LNCaP clone FGC (cell line): ENCODE data around the gene GSTP1.

Experiments
- DNase-seq: peaks from one replicate; pipeline ENCODE4 v3.0.0-alpha.2; 2011; ENCODE audit warnings: low read depth
- H3K4me3 ChIP-seq: 2 replicates; pipeline ENCODE4 v1.5.1; 2011; ENCODE audit warnings: mild to moderate bottlenecking, low read depth, low read length, control low read depth
- TF ChIP-seq, protein P1 (sequence below): IDR thresholded peaks from 2 replicates; pipeline ENCODE4 v1.5.1; 2012; ENCODE audit warnings: mild to moderate bottlenecking; ENCODE audit not compliant: control insufficient read depth, insufficient read depth; ENCODE audit errors: extremely low read depth

Gene GSTP1

DNA sequence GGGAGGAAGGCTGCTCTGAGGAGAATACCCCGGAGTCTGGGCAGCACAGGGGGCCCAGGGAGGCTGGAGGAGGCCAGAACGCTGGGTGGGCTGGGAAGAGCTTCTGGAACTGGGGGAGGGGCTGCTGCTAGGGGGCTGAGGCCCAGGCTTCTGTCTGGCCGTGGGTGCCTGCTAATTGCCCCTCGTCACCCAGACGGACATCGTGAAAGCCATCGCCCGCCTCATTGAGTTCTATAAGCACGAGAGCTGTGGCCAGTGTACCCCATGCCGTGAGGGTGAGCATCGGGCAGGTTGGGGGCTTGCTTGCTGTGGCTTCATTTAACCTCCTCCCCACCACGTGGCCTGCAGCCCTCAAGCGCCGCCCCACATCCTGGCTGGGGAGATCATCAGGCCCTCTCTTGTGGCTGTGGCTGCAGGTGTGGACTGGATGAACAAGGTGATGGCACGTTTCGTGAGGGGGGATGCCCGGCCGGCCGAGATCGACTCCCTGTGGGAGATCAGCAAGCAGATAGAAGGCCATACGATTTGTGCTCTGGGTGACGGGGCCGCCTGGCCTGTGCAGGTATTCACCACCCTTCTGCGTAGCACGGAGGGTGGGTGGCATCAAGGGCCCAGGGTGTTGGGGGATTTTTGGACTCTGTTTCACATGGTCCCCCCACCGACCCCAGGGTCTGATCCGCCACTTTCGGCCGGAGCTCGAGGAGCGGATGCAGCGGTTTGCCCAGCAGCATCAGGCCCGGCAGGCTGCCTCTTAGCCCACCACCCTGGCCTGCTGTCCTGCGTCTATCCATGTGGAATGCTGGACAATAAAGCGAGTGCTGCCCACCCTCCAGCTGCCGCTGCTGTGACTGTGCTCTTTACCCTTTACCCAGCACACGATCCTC is 28.3 kb downstream of the GSTP1 start:
- no peak overlapping the region for H3K4me3 ChIP-seq
- TF ChIP-seq, protein P1, sequence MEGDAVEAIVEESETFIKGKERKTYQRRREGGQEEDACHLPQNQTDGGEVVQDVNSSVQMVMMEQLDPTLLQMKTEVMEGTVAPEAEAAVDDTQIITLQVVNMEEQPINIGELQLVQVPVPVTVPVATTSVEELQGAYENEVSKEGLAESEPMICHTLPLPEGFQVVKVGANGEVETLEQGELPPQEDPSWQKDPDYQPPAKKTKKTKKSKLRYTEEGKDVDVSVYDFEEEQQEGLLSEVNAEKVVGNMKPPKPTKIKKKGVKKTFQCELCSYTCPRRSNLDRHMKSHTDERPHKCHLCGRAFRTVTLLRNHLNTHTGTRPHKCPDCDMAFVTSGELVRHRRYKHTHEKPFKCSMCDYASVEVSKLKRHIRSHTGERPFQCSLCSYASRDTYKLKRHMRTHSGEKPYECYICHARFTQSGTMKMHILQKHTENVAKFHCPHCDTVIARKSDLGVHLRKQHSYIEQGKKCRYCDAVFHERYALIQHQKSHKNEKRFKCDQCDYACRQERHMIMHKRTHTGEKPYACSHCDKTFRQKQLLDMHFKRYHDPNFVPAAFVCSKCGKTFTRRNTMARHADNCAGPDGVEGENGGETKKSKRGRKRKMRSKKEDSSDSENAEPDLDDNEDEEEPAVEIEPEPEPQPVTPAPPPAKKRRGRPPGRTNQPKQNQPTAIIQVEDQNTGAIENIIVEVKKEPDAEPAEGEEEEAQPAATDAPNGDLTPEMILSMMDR, result no peak
- DNase-seq, result no peak

DNA sequence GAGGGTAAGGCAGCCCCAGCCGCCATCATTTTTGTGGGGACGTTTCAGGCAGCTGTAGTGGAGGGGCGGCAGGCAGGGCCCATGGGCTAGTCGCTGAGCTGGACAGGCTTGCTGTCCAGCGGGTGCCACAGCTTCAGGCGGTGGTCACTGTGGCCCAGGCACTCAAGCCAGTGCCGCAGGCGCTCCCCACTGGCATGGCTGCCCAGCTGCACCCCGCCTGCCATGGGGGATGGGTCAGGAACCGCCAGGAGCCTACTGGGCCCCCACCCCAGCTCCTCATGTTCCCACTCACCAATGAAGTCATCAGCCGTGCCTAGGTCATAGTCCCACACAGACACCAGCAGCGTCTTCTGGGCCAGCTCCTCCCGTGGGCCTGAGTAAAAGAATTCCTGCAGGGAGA is 29.1 kb downstream of the GSTP1 start:
- TF ChIP-seq, protein P1, result no peak
- no peak for DNase-seq
- no peak overlapping the region for H3K4me3 ChIP-seq

DNA sequence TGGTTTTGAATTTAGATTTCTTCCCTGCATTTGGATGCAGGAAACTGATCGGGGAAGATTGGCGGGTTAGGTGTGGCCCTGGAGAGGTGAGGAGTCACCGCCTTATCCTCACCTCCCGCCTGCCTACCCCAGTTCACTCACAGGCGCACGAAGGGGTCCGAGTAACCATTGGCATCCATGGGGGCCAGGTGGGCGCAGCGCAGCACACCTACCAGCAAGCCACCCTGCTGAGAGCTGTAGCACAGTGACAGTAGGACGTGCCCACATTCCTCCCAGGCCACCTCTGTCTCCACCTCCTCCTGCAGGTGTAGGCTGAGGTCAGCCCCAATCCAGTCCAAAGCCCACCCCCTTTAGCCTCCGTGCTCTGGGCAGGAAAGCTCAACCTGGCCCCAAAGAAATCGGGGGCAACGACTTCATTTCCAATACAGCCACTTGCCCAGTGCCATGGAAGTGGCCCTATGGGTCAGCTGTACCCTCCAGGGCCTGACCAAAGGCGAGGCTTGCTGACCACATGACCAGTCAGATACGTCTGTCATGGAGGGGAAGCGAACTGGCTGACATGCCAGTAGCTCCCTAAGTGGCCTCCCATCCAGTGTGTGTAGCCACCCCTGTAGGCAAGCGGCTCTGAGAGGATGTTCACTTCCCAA is 29.8 kb downstream of the GSTP1 start:
- TF ChIP-seq, protein P1, result no peak
- DNase-seq, result no peak
- H3K4me3 ChIP-seq, result no peak overlapping the region

DNA sequence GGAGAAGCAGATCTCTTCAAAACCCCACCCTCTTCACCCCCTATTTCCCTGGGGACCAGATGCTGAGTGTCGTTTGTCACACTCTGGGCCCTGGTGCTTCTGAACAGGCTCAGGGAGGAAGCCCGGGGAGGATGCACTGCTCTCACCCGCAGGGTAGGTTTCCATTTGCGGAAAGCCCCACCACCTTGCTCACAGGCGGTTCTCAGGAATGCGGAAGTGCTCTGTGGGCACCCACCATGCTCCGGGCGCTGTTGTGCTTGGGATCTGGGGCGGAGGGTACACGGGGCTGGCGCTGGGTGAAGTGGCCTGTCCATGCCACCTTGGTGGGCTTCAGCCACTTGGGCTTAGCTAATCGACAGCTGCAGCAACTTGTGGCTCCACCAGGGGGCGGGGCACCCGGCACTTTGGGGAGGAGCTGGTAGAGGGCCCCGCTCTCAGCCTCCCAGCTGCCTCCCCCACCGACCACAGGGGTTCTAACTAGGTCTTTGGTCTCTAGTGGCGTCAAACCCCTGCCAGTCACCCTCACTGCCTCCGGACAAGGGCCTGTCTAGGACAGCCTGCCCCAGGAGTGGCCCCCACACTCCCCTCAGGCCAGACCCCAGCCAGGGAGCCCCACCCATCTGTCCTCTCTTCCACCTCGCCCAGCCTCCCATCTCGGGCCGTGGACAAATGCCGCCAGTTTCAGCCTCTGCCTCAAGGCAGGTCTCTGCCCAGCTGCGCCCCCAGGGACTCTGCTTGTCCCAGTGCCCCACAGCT is 30.5 kb downstream of the GSTP1 start:
- TF ChIP-seq, protein P1, result peak; percentile 63
- H3K4me3 ChIP-seq, result no peak overlapping the region
- no peak for DNase-seq

DNA sequence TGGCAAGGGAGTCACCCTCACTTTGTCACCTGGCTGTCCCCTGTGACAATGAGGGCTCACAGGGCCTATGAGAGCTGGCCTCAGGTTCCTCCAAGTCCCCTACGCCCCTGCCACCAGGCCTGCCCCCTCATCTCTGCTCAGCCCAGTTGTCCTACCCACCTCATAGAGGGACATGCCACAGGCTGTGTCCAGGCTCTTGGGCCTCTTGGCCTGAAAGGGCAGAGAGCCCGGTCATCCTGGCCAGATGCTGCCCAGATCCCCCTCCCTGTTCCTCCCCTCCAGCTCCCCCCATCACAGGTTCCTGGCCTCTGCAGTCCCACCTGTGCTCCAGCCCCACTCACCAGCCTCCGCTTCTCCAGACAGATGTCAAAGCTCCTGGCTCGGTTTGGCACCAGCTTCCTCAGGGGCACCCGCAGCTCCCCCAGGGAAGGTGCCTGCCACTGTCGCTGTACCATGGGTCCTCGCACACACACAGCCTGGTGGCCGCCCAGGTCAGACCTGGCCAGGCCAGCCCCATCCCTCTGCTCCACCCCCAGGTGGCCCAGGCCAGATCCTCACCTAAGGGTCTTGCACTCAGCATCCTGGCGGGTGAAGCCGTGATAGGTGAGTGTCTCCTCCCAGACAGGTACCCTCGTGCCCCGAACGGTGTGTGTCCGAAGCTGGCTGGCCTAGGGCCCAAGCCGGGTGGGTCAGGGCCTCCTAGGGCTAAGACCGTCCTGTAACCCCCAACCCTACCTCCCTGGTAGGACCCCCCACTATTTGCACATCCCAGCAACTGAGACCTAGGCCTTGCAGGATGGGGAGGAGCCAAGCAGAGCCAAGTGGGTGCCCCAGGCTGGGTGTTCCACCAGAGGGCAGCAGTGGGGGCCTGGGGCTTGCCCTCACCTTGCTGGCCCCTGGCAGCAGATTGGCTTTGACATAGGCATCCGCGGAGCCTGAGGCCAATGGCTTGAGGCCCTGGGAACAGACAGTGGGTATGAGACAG is 31.4 kb downstream of the GSTP1 start:
- TF ChIP-seq, protein P1, result peak; percentile 69
- peak; percentile 19 for DNase-seq
- H3K4me3 ChIP-seq, result no peak overlapping the region

DNA sequence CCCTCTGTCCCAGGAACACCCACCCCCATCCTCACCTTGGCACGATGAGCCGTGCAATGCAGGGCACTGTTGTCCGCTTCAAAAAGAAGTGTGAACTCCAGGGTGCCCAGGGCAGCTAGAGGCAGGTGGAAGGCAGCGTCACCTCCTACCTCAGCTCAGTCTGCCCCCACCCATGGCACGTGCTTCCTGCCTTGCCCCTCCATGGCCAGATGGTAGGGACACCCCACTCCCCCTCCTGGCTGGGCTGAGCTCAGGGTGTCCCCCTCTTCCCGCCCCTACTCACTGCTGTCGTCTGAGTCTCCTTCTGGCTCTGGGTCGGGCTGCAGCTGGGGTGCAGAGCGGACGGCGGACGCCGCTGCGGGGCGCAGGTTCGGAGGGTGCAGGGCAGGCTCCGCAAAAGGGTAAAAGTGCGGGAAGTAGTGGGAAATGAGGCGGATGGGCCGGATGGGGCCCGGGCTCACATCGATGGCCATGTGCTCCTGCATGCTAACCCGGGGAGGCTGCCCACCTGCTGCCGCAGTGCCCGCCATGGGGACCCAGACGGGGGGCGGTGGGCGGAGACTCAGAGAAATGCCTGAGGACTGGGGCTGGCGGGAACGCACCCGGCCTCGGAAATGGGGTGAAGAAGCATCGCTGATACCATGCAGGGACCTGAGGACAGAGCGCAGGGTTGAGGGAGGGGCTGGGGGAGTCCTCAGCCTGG is 32.3 kb downstream of the GSTP1 start:
- TF ChIP-seq, protein P1, result no peak
- no peak overlapping the region for H3K4me3 ChIP-seq

More for the DNA sequence above, 32.3 kb downstream of the GSTP1 start:
- DNase-seq, result no peak
